HK-2 (cell line): Measurements from ENCODE around the gene IFI27L1.

Experiments used
- DNase-seq: peaks from one replicate; pipeline ENCODE4 v3.0.0-alpha.2; 2018; ENCODE audit not compliant: unreplicated experiment

The IFI27L1 gene

GRCh38 chr14:94113908-94114588 is 32.9 kb downstream of the IFI27L1 start:
- DNase-seq = no peak

- no peak for DNase-seq
Measured at GRCh38 chr14:94114589-94115057, 33.5 kb downstream of the IFI27L1 start.

GRCh38 chr14:94115058-94115591 is 34.0 kb downstream of the IFI27L1 start:
- no peak for DNase-seq

GRCh38 chr14:94115631-94116030 is 34.5 kb downstream of the IFI27L1 start:
- DNase-seq = no peak

GRCh38 chr14:94116701-94117100 is 35.6 kb downstream of the IFI27L1 start:
- DNase-seq = no peak

GRCh38 chr14:94117856-94118255 is 36.7 kb downstream of the IFI27L1 start:
- DNase-seq = no peak

GRCh38 chr14:94119071-94119470 is 38.0 kb downstream of the IFI27L1 start:
- DNase-seq = no peak

GRCh38 chr14:94120667-94121340 is 39.7 kb downstream of the IFI27L1 start:
- no peak for DNase-seq

GRCh38 chr14:94121485-94121884 is 40.4 kb downstream of the IFI27L1 start:
- no peak for DNase-seq

- DNase-seq = no peak
Measured at GRCh38 chr14:94122438-94122837, 41.3 kb downstream of the IFI27L1 start.

GRCh38 chr14:94123296-94123695 is 42.2 kb downstream of the IFI27L1 start:
- no peak for DNase-seq

GRCh38 chr14:94123868-94124267 is 42.8 kb downstream of the IFI27L1 start:
- no peak for DNase-seq

GRCh38 chr14:94124582-94125377 is 43.7 kb downstream of the IFI27L1 start:
- DNase-seq = no peak

- no peak for DNase-seq
Measured at GRCh38 chr14:94125659-94126418, 44.7 kb downstream of the IFI27L1 start.

GRCh38 chr14:94126419-94126677 is 45.2 kb downstream of the IFI27L1 start:
- DNase-seq = no peak

GRCh38 chr14:94126800-94127199 is 45.7 kb downstream of the IFI27L1 start:
- DNase-seq = no peak

- DNase-seq = no peak
Measured at GRCh38 chr14:94127330-94127729, 46.2 kb downstream of the IFI27L1 start.

- DNase-seq = no peak
Measured at GRCh38 chr14:94128216-94128839, 47.2 kb downstream of the IFI27L1 start.

- peak; percentile 80 for DNase-seq
Measured at GRCh38 chr14:94129111-94129757, 48.1 kb downstream of the IFI27L1 start, which contains the start of gene IFI27L2. Gene IFI27L2 (minus strand): TSS chr14:94129604. CDS start chr14:94129564, 40 bp downstream.

GRCh38 chr14:94129758-94130414 is 48.8 kb downstream of the IFI27L1 start:
- DNase-seq = peak; percentile 17
